ENCODE data around the gene IFRD2.

DNA sequence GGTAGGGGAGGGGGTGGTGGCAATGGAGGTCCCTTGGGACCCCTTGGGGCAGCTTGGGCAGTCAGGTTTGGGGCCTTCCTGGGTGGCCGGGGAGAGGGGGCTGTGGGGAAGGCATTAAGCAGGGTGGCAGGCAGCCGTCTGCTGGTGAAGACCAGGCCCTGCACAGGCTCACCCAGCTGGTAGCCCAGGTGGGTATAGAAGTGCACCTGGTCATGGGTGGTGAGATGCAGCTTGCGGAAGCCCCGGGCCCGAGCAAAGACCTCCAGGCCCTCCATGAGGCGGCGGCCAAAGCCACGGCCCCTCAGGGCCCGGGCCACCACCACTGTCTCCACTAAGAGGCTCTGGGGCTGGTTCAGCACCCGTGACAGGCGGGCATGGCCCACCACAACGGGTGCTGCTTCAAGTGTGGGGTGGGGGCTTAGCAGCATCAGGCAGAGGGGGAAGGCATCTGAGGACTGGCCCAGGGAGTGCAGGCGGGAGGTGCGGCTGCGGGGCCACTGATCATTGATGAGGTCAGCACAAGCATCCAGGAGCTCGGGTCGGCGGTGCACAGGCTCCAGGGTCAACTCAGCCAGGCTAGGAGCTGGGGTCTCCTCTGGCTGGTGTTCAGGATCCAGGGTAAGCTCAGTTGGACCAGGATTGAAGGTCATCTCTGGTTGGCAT lies 4.6 kb upstream of the IFRD2 start:
- TF ChIP-seq, protein P1, sequence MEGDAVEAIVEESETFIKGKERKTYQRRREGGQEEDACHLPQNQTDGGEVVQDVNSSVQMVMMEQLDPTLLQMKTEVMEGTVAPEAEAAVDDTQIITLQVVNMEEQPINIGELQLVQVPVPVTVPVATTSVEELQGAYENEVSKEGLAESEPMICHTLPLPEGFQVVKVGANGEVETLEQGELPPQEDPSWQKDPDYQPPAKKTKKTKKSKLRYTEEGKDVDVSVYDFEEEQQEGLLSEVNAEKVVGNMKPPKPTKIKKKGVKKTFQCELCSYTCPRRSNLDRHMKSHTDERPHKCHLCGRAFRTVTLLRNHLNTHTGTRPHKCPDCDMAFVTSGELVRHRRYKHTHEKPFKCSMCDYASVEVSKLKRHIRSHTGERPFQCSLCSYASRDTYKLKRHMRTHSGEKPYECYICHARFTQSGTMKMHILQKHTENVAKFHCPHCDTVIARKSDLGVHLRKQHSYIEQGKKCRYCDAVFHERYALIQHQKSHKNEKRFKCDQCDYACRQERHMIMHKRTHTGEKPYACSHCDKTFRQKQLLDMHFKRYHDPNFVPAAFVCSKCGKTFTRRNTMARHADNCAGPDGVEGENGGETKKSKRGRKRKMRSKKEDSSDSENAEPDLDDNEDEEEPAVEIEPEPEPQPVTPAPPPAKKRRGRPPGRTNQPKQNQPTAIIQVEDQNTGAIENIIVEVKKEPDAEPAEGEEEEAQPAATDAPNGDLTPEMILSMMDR (IDR thresholded peaks at IDR 0.05; ENCODE audit: low read depth, low read length): no peak
- TF ChIP-seq POLR2A (IDR thresholded peaks at IDR 0.05; ENCODE audit: extremely low read depth, insufficient read length): no peak
